Measurements from ENCODE around the gene STX16. TPM values are rescaled to one million over a fixed set of nuclear protein-coding genes. Genes with fewer than 3 reads are reported as not detected.

The STX16 gene
- total and polyA plus RNA-seq, 2 of the 13 experiments (the other 11 are each of a cell fraction or from before 2014, with no cell fraction given): 28.0 to 72.7 TPM

DNA sequence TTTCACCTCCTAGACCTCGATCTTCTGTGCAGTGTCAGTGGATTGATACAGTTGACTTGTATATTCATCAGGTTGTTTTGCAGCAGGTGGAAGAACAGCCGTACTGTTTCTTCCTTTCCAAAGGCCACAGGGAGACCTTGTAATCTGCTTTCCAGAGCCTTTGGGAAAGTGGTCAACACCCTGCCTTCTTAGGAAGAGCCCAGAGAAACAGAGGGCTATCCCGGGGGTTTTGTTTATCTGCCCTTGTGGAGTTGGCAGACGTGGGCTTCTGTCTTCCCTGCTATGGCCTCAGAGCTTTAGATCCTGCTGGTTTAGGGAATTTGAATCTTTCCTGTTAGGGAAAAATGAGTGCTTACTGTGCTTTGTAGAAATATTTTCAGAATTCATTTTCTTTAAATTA lies 19.6 kb downstream of the STX16 start (continued):
- TF ChIP-seq ZHX2 (IDR thresholded peaks at IDR 0.05; ENCODE audit: low read depth): no peak
- TF ChIP-seq ZHX2 (CRISPR knock-in tag; IDR thresholded peaks at IDR 0.05; ENCODE audit: borderline replicate concordance): no peak
- TF ChIP-seq ZNF501 (CRISPR knock-in tag; IDR thresholded peaks at IDR 0.05): no peak
- no peak for TF ChIP-seq SRSF4 (IDR thresholded peaks at IDR 0.05; ENCODE audit: low read depth, low read length, poor library complexity, severe bottlenecking)

- H3K79me2 ChIP-seq (ENCODE audit: insufficient read depth, low read length): no peaks in the 10 kb centered on the region
- no peak overlapping the region for H3K4me2 ChIP-seq (ENCODE audit: low read depth, low read length)
- DNase-seq (ENCODE audit: low spot score) (no peak), ATAC-seq (no peak), FAIRE-seq (no peak)
- H3K36me3 ChIP-seq (replicated peaks in 1 of 2; ENCODE audit: control insufficient read depth in 1 of 2, insufficient read depth in 2 of 2, low read length in 2 of 2): peaks cover 37 to 81% of the 10 kb centered on the region in 2 experiments
- H3K27me3 ChIP-seq (ENCODE audit: control insufficient read depth in 1 of 2, insufficient read depth in 2 of 2, low read length in 2 of 2): no peaks in the 10 kb centered on the region
- H3K27ac ChIP-seq (ENCODE audit: extremely low read length, insufficient read depth, low read length): no peak overlapping the region
- H2AFZ ChIP-seq (ENCODE audit: low read length): no peak overlapping the region
- H3K9me3 ChIP-seq (ENCODE audit: low read length): no peaks in the 10 kb centered on the region
- BruUV-seq (replicated peaks): no TSS peak
- no peak overlapping the region for H3K4me3 ChIP-seq (replicated peaks in 1 of 3; ENCODE audit: insufficient read depth in 1 of 3, low read depth in 2 of 3, low read length in 3 of 3)
- POLR2A ChIA-PET: interaction anchor here (1.6 kb wide), 1 partner anchor 22 kb away, joined by 4 read pairs; the partner anchor contains the start of gene STX16
- TF ChIP-seq NPAS2 (CRISPR knock-in tag; IDR thresholded peaks at IDR 0.05; ENCODE audit: borderline replicate concordance) (no peak), POLR2AphosphoS2 (IDR thresholded peaks at IDR 0.05; ENCODE audit: low read depth, low read length) (0 out of 2 replicates have a peak, but pooled peaks have one; percentile 32), MAX (IDR thresholded peaks at IDR 0.05) (no peak), HCFC1 (IDR thresholded peaks at IDR 0.05; ENCODE audit: low read depth, low read length) (no peak)
- in situ Hi-C loops (cut with HindIII; ENCODE audit: extremely low pct_ligation_motif_present, low pct_unique_long_range_greater_than_20kb) (no loop called here), intact Hi-C loops (cut with micrococcal nuclease; ENCODE audit: unreplicated experiment) (no loop called here)
- WGBS (ENCODE audit: low lambda C conversion rate): 97% methylated on average over 9 of the region's 9 CpGs
- CTCF ChIA-PET (ENCODE audit: low intra/inter-chr PET ratio, low total read pairs): no interaction called here
- H3K9ac ChIP-seq (ENCODE audit: insufficient read depth, low read depth, low read length): no peak overlapping the region
- H3K4me1 ChIP-seq (ENCODE audit: insufficient read depth, low read length): no peaks in the 10 kb centered on the region
- 0 out of 2 replicates have a peak, but pooled peaks cover 3% of the 10 kb centered on the region for H4K20me1 ChIP-seq (ENCODE audit: insufficient read depth, low read length)
These were observed 22.0 kb downstream of the STX16 start for GRCh38 chr20:58673119-58673518.
